Myocyte (in vitro differentiated cells): ENCODE results near the gene MYO5A. TPM values are rescaled to one million over a fixed set of nuclear protein-coding genes. Genes with fewer than 3 reads are reported as not detected.
"Not testable (repeated sequence)": the region's sequence is repeated elsewhere in the genome, so short reads cannot be mapped to it uniquely, and the experiment has no call there.

Experiments
- DNase-seq: peaks from one replicate; pipeline ENCODE4 v3.0.0-alpha.2; 2012; ENCODE audit warnings: low read depth
- total RNA-seq: library from RNA; depleted of rRNA; stranded (reverse); fragments of >200 nt; gene quantifications from 2 replicates; pipeline ENCODE4 v1.2.3, GENCODE V29; 2014

MYO5A gene
- total RNA-seq, 1 donor from 2014 or later = 30.1 TPM

- no peak for DNase-seq
Observed at GRCh38 chr15:52546031-52546751, 17.5 kb upstream of the MYO5A start.

- no peak for DNase-seq
Observed at GRCh38 chr15:52540374-52541012, 11.8 kb upstream of the MYO5A start.

- DNase-seq = no peak
Observed at GRCh38 chr15:52537459-52537858, 8.8 kb upstream of the MYO5A start.

- DNase-seq = no peak
Observed at GRCh38 chr15:52532427-52532826, 3.7 kb upstream of the MYO5A start.

- DNase-seq = no peak
Observed at GRCh38 chr15:52529940-52530339, 1.3 kb upstream of the MYO5A start.

GRCh38 chr15:52529341-52529924, 753 bp upstream of the MYO5A start:
- no peak for DNase-seq

- DNase-seq = peak; percentile 43
Observed at GRCh38 chr15:52527911-52528563, 643 bp downstream of the MYO5A start.

GRCh38 chr15:52527196-52527910, 1.3 kb downstream of the MYO5A start:
- DNase-seq = no peak

- DNase-seq = no peak
Observed at GRCh38 chr15:52524223-52525136, 4.2 kb downstream of the MYO5A start.

- no peak for DNase-seq
Observed at GRCh38 chr15:52523647-52524046, 5.0 kb downstream of the MYO5A start.

- peak; percentile 29 for DNase-seq
Observed at GRCh38 chr15:52523192-52523591, 5.5 kb downstream of the MYO5A start.

- no peak for DNase-seq
Observed at GRCh38 chr15:52521682-52522081, 7.0 kb downstream of the MYO5A start.

- DNase-seq = peak; percentile 26
Observed at GRCh38 chr15:52520421-52520820, 8.3 kb downstream of the MYO5A start.

GRCh38 chr15:52518487-52519371, 10.0 kb downstream of the MYO5A start:
- DNase-seq = no peak

- no peak for DNase-seq
Observed at GRCh38 chr15:52517014-52517413, 11.7 kb downstream of the MYO5A start.

GRCh38 chr15:52515343-52515742, 13.3 kb downstream of the MYO5A start:
- no peak for DNase-seq

GRCh38 chr15:52514482-52514881, 14.2 kb downstream of the MYO5A start:
- DNase-seq = no peak

GRCh38 chr15:52512869-52513268, 15.8 kb downstream of the MYO5A start:
- not testable (repeated sequence) for DNase-seq

- no peak for DNase-seq
Observed at GRCh38 chr15:52511084-52511483, 17.6 kb downstream of the MYO5A start.
